ENCODE measurements around the gene LRIG1. TPM values are rescaled to one million over a fixed set of nuclear protein-coding genes. Genes with fewer than 3 reads are reported as not detected.

The LRIG1 gene
- total and polyA plus RNA-seq, 2 of the 8 experiments (the other 6 are each of a cell fraction or from before 2014, with no cell fraction given), result 78.1 to 88.7 TPM

DNA sequence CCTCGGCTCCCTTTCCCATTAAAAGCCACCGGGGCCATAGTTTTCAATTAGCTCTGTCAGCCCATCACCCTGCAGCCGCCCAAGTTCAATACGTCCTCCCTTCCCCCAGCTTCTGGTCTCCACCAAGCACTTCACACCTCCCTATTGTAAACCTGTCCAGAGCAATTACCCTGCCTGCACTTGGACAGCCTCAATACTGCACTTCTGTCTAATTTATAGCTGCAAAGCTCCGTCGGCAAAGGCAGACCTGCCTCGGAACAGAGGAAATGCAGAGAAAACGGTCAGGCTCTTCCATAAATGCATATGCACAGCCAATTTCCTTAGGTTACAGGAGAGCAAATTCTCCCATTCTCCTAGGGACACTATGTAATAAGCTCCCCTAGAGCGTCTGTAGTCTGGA is 21.9 kb downstream of the LRIG1 start:
- Histone ChIP-seq H3K36me3 (ENCODE audit: control insufficient read depth in 2 of 4, insufficient read depth in 4 of 4, low read length in 3 of 4) (no peaks in the 10 kb centered on the region), H2AK5ac (ENCODE audit: low read depth, low read length) (peak overlapping the region; percentile 25; the same call in 1 of the 2 replicates), H3K79me2 (ENCODE audit: control insufficient read depth in 1 of 2, insufficient read depth in 2 of 2, low read length in 2 of 2) (peaks cover 67 to 100% of the 10 kb centered on the region in 2 experiments), H3K4ac (replicated peaks; ENCODE audit: insufficient read length, low read depth, low read length) (no peak overlapping the region), H3K4me1 (replicated peaks in 1 of 4; ENCODE audit: control insufficient read depth in 3 of 4, insufficient read depth in 4 of 4, low read length in 3 of 4) (peaks cover 13 to 72% (median 49%) of the 10 kb centered on the region in 4 experiments), H4K8ac (ENCODE audit: extremely low read depth, insufficient read depth, low read length) (no peak overlapping the region), H3K9me3 (ENCODE audit: insufficient read depth in 2 of 2, low read depth in 1 of 2, low read length in 1 of 2) (no peaks in the 10 kb centered on the region), H4K20me1 (replicated peaks in 1 of 2; ENCODE audit: control insufficient read depth in 1 of 2, insufficient read depth in 2 of 2, low read length in 2 of 2) (peaks cover 53 to 59% of the 10 kb centered on the region in 2 experiments), H2BK120ac (replicated peaks; ENCODE audit: low read depth, low read length) (no peak overlapping the region), H3K23ac (ENCODE audit: insufficient read length) (no peak overlapping the region), H3K14ac (ENCODE audit: insufficient read length) (no peak overlapping the region), H3K9ac (replicated peaks in 1 of 4; ENCODE audit: extremely low read depth in 1 of 4, low read depth in 3 of 4, low read length in 3 of 4) (no peak overlapping the region), H4K5ac (ENCODE audit: insufficient read length, low read depth, low read length) (peak overlapping the region; percentile 39), H3K4me2 (ENCODE audit: insufficient read depth in 1 of 2, low read depth in 2 of 2, low read length in 2 of 2) (peak overlapping the region; percentile 12 to 26; a peak in 1 of 4 replicates), H3K79me1 (ENCODE audit: low read depth, low read length) (peaks cover 37% of the 10 kb centered on the region), H2BK5ac (ENCODE audit: low read depth, low read length) (peak overlapping the region; percentile 83; the same call in 1 of the 2 replicates), H3K18ac (ENCODE audit: extremely low read depth, low read length) (no peak overlapping the region), H3K23me2 (ENCODE audit: low read depth, low read length) (no peaks in the 10 kb centered on the region), H3K56ac (replicated peaks; ENCODE audit: insufficient read length, low read depth, low read length) (no peak overlapping the region), H2BK15ac (ENCODE audit: low read length) (no peak overlapping the region), H2BK12ac (ENCODE audit: low read depth, low read length) (0 out of 2 replicates have a peak overlapping the region, but pooled peaks have one; percentile 32), H3K27me3 (replicated peaks in 1 of 4; ENCODE audit: control insufficient read depth in 3 of 4, extremely low read depth in 1 of 4, insufficient read depth in 3 of 4, low read length in 3 of 4) (no peaks in the 10 kb centered on the region), H3K4me3 (ENCODE audit: extremely low read depth in 1 of 4, insufficient read depth in 2 of 4, low read depth in 3 of 4, low read length in 4 of 4) (0 out of 8 replicates have a peak overlapping the region, but pooled peaks of 1 of the 4 experiments have one; percentile 3), H3K27ac (ENCODE audit: low read depth, low read length) (no peak overlapping the region), H2AFZ (ENCODE audit: low read length) (no peak overlapping the region), H2BK20ac (ENCODE audit: low read length) (no peak overlapping the region), H4K91ac (replicated peaks; ENCODE audit: insufficient read length, low read length) (no peak overlapping the region)
- DNase-seq (ENCODE audit: low read depth in 1 of 2, low spot score in 2 of 2), result no peak
- FAIRE-seq, result no peak
- POLR2A ChIA-PET (ENCODE audit: partially characterized antibody), result interaction anchor here (1.0 to 1.6 kb wide), 6 partner anchors 9 to 37 kb away, joined by 3 to 16 read pairs (median 4); no protein-coding TSS in a partner anchor
- WGBS, 2 experiments (ENCODE audit: extremely low coverage in 1 of 2, insufficient coverage in 1 of 2, insufficient read length in 1 of 2, insufficient replicate concordance in 2 of 2, low coverage in 1 of 2, low lambda C conversion rate in 2 of 2, missing lambda C conversion rate in 1 of 2), result 66% methylated on average over 9 of the region's 9 CpGs; no CpG with 5 or more reads in 1 of the 2 experiments
- CTCF ChIA-PET (ENCODE audit: partially characterized antibody), result interaction anchor here (0.6 to 1.3 kb wide), 7 partner anchors 8 to 153 kb away, joined by 3 to 5 read pairs (median 4); no protein-coding TSS in a partner anchor
- TF ChIP-seq ATF3 (IDR thresholded peaks at IDR 0.05; ENCODE audit: insufficient read depth, low read depth, low read length) (no peak), BRCA1 (IDR thresholded peaks at IDR 0.05; ENCODE audit: low read depth, low read length) (no peak), YY1 (IDR thresholded peaks at IDR 0.05; ENCODE audit: low read depth, low read length) (no peak), ASH2L (IDR thresholded peaks at IDR 0.05; ENCODE audit: low read length) (no peak), HDAC2 (IDR thresholded peaks at IDR 0.05; ENCODE audit: borderline replicate concordance in 1 of 2, low read depth in 2 of 2, low read length in 2 of 2) (no peak), CBX5 (IDR thresholded peaks at IDR 0.05; ENCODE audit: low read depth, low read length) (no peak), GABPA (IDR thresholded peaks at IDR 0.05; ENCODE audit: borderline replicate concordance, insufficient read depth, low read length) (no peak), POU5F1 (IDR thresholded peaks at IDR 0.05; ENCODE audit: low read depth, low read length) (no peak), USF2 (IDR thresholded peaks at IDR 0.05; ENCODE audit: low read length) (no peak), TCF12 (IDR thresholded peaks at IDR 0.05; ENCODE audit: low read depth, low read length) (no peak), CEBPB (IDR thresholded peaks at IDR 0.05; ENCODE audit: low read depth, low read length) (no peak), SIN3A (conservative IDR thresholded peaks at IDR 0.05 in 1 of 2, IDR thresholded peaks at IDR 0.05 in 1 of 2; ENCODE audit: low read depth in 1 of 2, low read length in 2 of 2) (no peak)
